ENCODE data around the gene ATP6V0A1.
"Not testable (repeated sequence)": the region's sequence is repeated elsewhere in the genome, so short reads cannot be mapped to it uniquely, and the experiment has no call there.

ATP6V0A1 gene

GRCh38 chr17:42548070-42548837 is 89.6 kb downstream of the ATP6V0A1 start:
- H3K4me1 ChIP-seq (ENCODE audit: insufficient read depth, insufficient read length) = peaks cover 2% of the 10 kb centered on the region
- H3K9ac ChIP-seq (ENCODE audit: insufficient read length, low read depth) = peak overlapping the region; percentile 81
- H3K36me3 ChIP-seq (ENCODE audit: insufficient read depth, insufficient read length, low read length) = peaks cover 26% of the 10 kb centered on the region
- H3K4me3 ChIP-seq (ENCODE audit: insufficient read length, low read depth) = peak overlapping the region; percentile 51
- peak; percentile 81 for DNase-seq (ENCODE audit: low read depth, low spot score)
- no peaks in the 10 kb centered on the region for H3K9me3 ChIP-seq (ENCODE audit: insufficient read depth, low read length)
- H3K27me3 ChIP-seq (ENCODE audit: insufficient read depth, insufficient read length) = no peaks in the 10 kb centered on the region
- TF ChIP-seq ZNF274 (IDR thresholded peaks at IDR 0.05; ENCODE audit: low read depth, low read length) (no peak), YY1 (IDR thresholded peaks at IDR 0.05; ENCODE audit: insufficient read depth, insufficient read length) (no peak), SUZ12 (IDR thresholded peaks at IDR 0.05; ENCODE audit: extremely low read depth, insufficient read depth, insufficient read length) (no peak)

DNA sequence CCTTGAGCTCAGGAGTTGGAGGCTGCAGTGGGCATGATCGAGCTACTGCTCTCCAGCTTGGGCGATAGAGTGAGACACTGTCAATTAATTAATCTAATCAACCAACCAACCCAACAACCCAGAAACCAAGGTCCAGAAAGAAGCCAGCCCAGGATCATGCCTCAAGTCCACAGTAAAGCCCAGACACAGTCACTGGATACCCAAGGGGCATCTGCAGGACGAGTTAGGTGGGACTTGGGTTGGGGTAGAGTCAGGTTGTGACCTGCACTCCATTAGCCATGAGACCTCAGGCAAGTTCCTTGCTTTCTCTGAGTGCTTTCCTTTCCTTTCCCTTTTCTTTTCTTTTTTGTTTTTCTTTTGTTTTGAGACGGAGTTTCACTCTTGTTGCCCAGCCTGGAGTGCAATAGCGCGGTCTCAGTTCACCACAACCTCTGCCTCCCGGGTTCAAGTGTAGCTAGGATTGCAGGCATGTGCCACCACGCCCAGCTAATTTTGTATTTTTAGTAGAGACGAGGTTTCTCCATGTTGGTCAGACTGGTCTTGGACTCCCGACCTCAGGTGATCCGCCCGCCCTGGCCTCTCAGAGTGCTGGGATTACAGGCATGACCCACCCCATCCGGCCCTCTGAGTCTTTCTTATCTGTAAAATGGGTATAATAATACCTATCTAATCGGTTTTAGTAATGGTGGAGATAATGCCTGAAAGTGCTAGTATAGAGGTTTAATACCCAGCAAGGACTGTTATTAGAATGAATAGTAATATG is 90.5 kb downstream of the ATP6V0A1 start:
- Histone ChIP-seq H3K9ac (ENCODE audit: insufficient read length, low read depth) (peak overlapping the region; percentile 81), H3K4me1 (ENCODE audit: insufficient read depth, insufficient read length) (peaks cover 9% of the 10 kb centered on the region), H3K9me3 (ENCODE audit: insufficient read depth, low read length) (no peaks in the 10 kb centered on the region), H3K4me3 (ENCODE audit: insufficient read length, low read depth) (peak overlapping the region; percentile 51), H3K27me3 (ENCODE audit: insufficient read depth, insufficient read length) (no peaks in the 10 kb centered on the region), H3K36me3 (ENCODE audit: insufficient read depth, insufficient read length, low read length) (peaks cover 20% of the 10 kb centered on the region)
- no peak for DNase-seq (ENCODE audit: low read depth, low spot score)
- TF ChIP-seq SUZ12 (IDR thresholded peaks at IDR 0.05; ENCODE audit: extremely low read depth, insufficient read depth, insufficient read length) (no peak), YY1 (IDR thresholded peaks at IDR 0.05; ENCODE audit: insufficient read depth, insufficient read length) (no peak), ZNF274 (IDR thresholded peaks at IDR 0.05; ENCODE audit: low read depth, low read length) (no peak)

DNA sequence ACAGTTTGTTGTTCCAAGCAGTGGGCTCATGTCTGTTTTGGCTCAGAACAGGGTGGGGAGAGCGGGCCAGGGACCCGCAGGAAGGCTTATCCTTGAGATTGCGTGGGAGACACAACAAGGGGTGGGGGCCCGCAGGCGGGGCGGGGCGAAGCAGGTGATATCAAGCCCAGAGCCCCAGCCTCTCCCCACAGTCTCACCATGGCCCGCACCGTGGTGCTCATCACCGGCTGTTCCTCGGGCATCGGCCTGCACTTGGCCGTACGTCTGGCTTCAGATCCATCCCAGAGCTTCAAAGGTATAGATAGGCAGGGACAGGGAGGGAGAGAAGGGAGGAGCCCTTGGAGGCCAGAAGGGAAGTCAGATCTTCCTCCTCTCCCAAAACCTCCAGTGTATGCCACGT is 94.1 kb downstream of the ATP6V0A1 start, which contains the start of gene HSD17B1:
TSS of gene HSD17B1 (plus strand) at position 188 of the 400 bp plus-strand sequence. CDS start at position 199, 11 bp downstream.
- H3K4me1 ChIP-seq (ENCODE audit: insufficient read depth, insufficient read length); H3K9me3 ChIP-seq (ENCODE audit: insufficient read depth, low read length); H3K27me3 ChIP-seq (ENCODE audit: insufficient read depth, insufficient read length); DNase-seq (ENCODE audit: low read depth, low spot score): not testable (repeated sequence)
- Histone ChIP-seq H3K36me3 (ENCODE audit: insufficient read depth, insufficient read length, low read length) (peaks cover 11% of the 10 kb centered on the region), H3K4me3 (ENCODE audit: insufficient read length, low read depth) (peak within 1 kb of the TSS; percentile 81), H3K9ac (ENCODE audit: insufficient read length, low read depth) (peak within 1 kb of the TSS; percentile 86)

DNA sequence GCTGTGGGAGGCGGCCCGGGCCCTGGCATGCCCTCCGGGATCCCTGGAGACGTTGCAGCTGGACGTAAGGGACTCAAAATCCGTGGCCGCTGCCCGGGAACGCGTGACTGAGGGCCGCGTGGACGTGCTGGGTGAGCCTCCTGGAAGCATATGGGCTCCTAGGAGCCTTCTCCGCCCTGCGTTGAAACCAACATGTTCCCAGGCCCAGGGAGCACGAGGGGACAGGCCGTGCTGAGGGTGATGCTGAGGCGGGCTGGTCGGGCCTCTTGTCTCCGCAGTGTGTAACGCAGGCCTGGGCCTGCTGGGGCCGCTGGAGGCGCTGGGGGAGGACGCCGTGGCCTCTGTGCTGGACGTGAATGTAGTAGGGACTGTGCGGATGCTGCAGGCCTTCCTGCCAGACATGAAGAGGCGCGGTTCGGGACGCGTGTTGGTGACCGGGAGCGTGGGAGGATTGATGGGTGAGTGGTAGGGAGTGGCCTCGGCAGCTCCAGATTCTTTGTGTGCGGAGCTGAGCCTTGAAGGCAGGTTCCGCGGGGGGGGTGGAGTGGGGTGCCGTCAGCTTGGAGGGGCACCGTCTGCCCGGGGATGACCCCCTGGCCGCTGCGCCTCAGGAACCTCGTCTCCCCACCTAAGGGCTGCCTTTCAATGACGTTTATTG is 94.6 kb downstream of the ATP6V0A1 start:
- no peak overlapping the region for H3K4me3 ChIP-seq (ENCODE audit: insufficient read length, low read depth)
- H3K9ac ChIP-seq (ENCODE audit: insufficient read length, low read depth) = peak overlapping the region; percentile 86
- H3K9me3 ChIP-seq (ENCODE audit: insufficient read depth, low read length) = no peaks in the 10 kb centered on the region
- no peak for TF ChIP-seq YY1 (IDR thresholded peaks at IDR 0.05; ENCODE audit: insufficient read depth, insufficient read length)
- TF ChIP-seq ZNF274 (IDR thresholded peaks at IDR 0.05; ENCODE audit: low read depth, low read length) = no peak
- no peak for TF ChIP-seq SUZ12 (IDR thresholded peaks at IDR 0.05; ENCODE audit: extremely low read depth, insufficient read depth, insufficient read length)
- no peak for DNase-seq (ENCODE audit: low read depth, low spot score)
- H3K4me1 ChIP-seq (ENCODE audit: insufficient read depth, insufficient read length) = peaks cover 9% of the 10 kb centered on the region
- no peaks in the 10 kb centered on the region for H3K27me3 ChIP-seq (ENCODE audit: insufficient read depth, insufficient read length)
- peaks cover 11% of the 10 kb centered on the region for H3K36me3 ChIP-seq (ENCODE audit: insufficient read depth, insufficient read length, low read length)

- peak overlapping the region; percentile 86 for H3K9ac ChIP-seq (ENCODE audit: insufficient read length, low read depth)
- TF ChIP-seq YY1 (IDR thresholded peaks at IDR 0.05; ENCODE audit: insufficient read depth, insufficient read length) (no peak), ZNF274 (IDR thresholded peaks at IDR 0.05; ENCODE audit: low read depth, low read length) (no peak), SUZ12 (IDR thresholded peaks at IDR 0.05; ENCODE audit: extremely low read depth, insufficient read depth, insufficient read length) (no peak)
- peaks cover 11% of the 10 kb centered on the region for H3K36me3 ChIP-seq (ENCODE audit: insufficient read depth, insufficient read length, low read length)
- H3K4me1 ChIP-seq (ENCODE audit: insufficient read depth, insufficient read length) = peaks cover 9% of the 10 kb centered on the region
- H3K27me3 ChIP-seq (ENCODE audit: insufficient read depth, insufficient read length) = no peaks in the 10 kb centered on the region
- H3K9me3 ChIP-seq (ENCODE audit: insufficient read depth, low read length) = no peaks in the 10 kb centered on the region
- no peak for DNase-seq (ENCODE audit: low read depth, low spot score)
- peak overlapping the region; percentile 81 for H3K4me3 ChIP-seq (ENCODE audit: insufficient read length, low read depth)
Observed at GRCh38 chr17:42553866-42554249, 95.2 kb downstream of the ATP6V0A1 start.

DNA sequence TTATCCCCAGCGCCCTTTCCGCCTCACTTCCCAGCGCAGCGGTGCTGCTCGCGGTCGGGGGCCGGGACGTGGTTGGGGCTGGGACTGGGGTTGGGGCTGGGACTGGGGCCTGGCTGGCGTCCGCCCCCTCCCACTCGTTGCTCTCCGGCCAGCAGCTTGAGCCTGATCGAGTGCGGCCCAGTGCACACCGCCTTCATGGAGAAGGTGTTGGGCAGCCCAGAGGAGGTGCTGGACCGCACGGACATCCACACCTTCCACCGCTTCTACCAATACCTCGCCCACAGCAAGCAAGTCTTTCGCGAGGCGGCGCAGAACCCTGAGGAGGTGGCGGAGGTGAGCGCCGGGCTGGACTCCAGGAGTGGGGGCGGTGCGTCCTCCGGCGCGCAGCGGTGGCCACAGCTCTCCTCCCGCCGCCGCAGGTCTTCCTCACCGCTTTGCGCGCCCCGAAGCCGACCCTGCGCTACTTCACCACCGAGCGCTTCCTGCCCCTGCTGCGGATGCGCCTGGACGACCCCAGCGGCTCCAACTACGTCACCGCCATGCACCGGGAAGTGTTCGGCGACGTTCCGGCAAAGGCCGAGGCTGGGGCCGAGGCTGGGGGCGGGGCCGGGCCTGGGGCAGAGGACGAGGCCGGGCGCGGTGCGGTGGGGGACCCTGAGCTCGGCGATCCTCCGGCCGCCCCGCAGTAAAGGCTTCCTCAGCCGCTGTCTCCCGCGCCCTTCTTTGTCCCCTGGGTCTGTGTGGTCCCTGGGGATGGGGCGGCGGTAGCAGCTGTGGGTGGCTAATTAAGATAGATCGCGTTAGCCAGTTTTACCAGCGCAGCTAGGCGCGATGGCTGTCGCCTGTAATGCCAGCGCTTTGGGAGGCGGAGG is 95.8 kb downstream of the ATP6V0A1 start:
- no peak for DNase-seq (ENCODE audit: low read depth, low spot score)
- Histone ChIP-seq H3K9me3 (ENCODE audit: insufficient read depth, low read length) (no peaks in the 10 kb centered on the region), H3K9ac (ENCODE audit: insufficient read length, low read depth) (peak overlapping the region; percentile 86), H3K4me3 (ENCODE audit: insufficient read length, low read depth) (peak overlapping the region; percentile 81), H3K27me3 (ENCODE audit: insufficient read depth, insufficient read length) (no peaks in the 10 kb centered on the region), H3K36me3 (ENCODE audit: insufficient read depth, insufficient read length, low read length) (peaks cover 11% of the 10 kb centered on the region), H3K4me1 (ENCODE audit: insufficient read depth, insufficient read length) (peaks cover 9% of the 10 kb centered on the region)
- TF ChIP-seq YY1 (IDR thresholded peaks at IDR 0.05; ENCODE audit: insufficient read depth, insufficient read length) (no peak), ZNF274 (IDR thresholded peaks at IDR 0.05; ENCODE audit: low read depth, low read length) (no peak), SUZ12 (IDR thresholded peaks at IDR 0.05; ENCODE audit: extremely low read depth, insufficient read depth, insufficient read length) (no peak)

Data from NT2/D1 (cell line).